GM21576 (cell line): ENCODE measurements around the gene WDR37.

Experiments used
- ATAC-seq: cut with Tn5 transposase; IDR thresholded peaks from one replicate; pipeline ENCODE4 v1.9.1; 2021; ENCODE audit warnings: mild to moderate bottlenecking, moderate library complexity; ENCODE audit not compliant: unreplicated experiment

WDR37 gene

GRCh38 chr10:1070919-1071318 is 14.7 kb downstream of the WDR37 start:
- no peak for ATAC-seq

GRCh38 chr10:1074052-1074747 is 18.0 kb downstream of the WDR37 start:
- ATAC-seq: no peak

GRCh38 chr10:1074748-1075308 is 18.6 kb downstream of the WDR37 start:
- ATAC-seq: no peak

GRCh38 chr10:1078668-1079067 is 22.5 kb downstream of the WDR37 start:
- ATAC-seq: no peak

GRCh38 chr10:1083581-1083980 is 27.4 kb downstream of the WDR37 start:
- ATAC-seq: no peak

- ATAC-seq: no peak
Measured at GRCh38 chr10:1084011-1084950, 28.1 kb downstream of the WDR37 start.

GRCh38 chr10:1085258-1085657 is 29.1 kb downstream of the WDR37 start:
- no peak for ATAC-seq

- ATAC-seq: no peak
Measured at GRCh38 chr10:1086787-1087186, 30.6 kb downstream of the WDR37 start.

GRCh38 chr10:1089017-1089689 is 33.0 kb downstream of the WDR37 start:
- no peak for ATAC-seq

- ATAC-seq: no peak
Measured at GRCh38 chr10:1090696-1091095, 34.5 kb downstream of the WDR37 start.

- no peak for ATAC-seq
Measured at GRCh38 chr10:1093696-1094095, 37.5 kb downstream of the WDR37 start.

GRCh38 chr10:1094112-1095057 is 38.2 kb downstream of the WDR37 start:
- ATAC-seq: peak; percentile 60

GRCh38 chr10:1095498-1095897 is 39.3 kb downstream of the WDR37 start:
- no peak for ATAC-seq

- ATAC-seq: no peak
Measured at GRCh38 chr10:1096287-1096889, 40.2 kb downstream of the WDR37 start.

GRCh38 chr10:1097436-1097835 is 41.3 kb downstream of the WDR37 start:
- ATAC-seq: no peak

- ATAC-seq: no peak
Measured at GRCh38 chr10:1100143-1100542, 44.0 kb downstream of the WDR37 start.

- no peak for ATAC-seq
Measured at GRCh38 chr10:1100691-1101368, 44.6 kb downstream of the WDR37 start.

- no peak for ATAC-seq
Measured at GRCh38 chr10:1101946-1102345, 45.8 kb downstream of the WDR37 start.

- ATAC-seq: no peak
Measured at GRCh38 chr10:1102416-1102815, 46.2 kb downstream of the WDR37 start.
